Trophoblast cell (in vitro differentiated cells and primary cell): ENCODE data around the gene AQP5.

ENCODE experiments used
- DNase-seq, 2 donors: peaks; one replicate each; pipeline ENCODE4 v3.0.0-alpha.2; 2016
- H2AFZ ChIP-seq: 2 replicates; pipeline ENCODE4 v1.6.1; 2013; ENCODE audit warnings: low read length, moderate library complexity, mild to moderate bottlenecking; ENCODE audit not compliant: insufficient read depth, poor library complexity
- H2AK5ac ChIP-seq: 2 replicates; pipeline ENCODE4 v1.6.1; 2013; ENCODE audit warnings: mild to moderate bottlenecking, low read length
- H2BK120ac ChIP-seq: 2 replicates; pipeline ENCODE4 v1.6.1; 2013; ENCODE audit warnings: low read length, mild to moderate bottlenecking, moderate library complexity; ENCODE audit not compliant: insufficient read depth, poor library complexity
- H2BK12ac ChIP-seq: 2 replicates; pipeline ENCODE4 v1.6.1; 2013; ENCODE audit warnings: mild to moderate bottlenecking, low read length, moderate library complexity
- H2BK5ac ChIP-seq: 2 replicates; pipeline ENCODE4 v1.6.1; 2013; ENCODE audit warnings: low read length, low read depth, moderate library complexity, mild to moderate bottlenecking; ENCODE audit not compliant: poor library complexity
- H3K14ac ChIP-seq: 2 replicates; pipeline ENCODE4 v1.6.1; 2013; ENCODE audit warnings: mild to moderate bottlenecking, low read length
- H3K18ac ChIP-seq: 2 replicates; pipeline ENCODE4 v1.6.1; 2013; ENCODE audit warnings: mild to moderate bottlenecking, low read length
- H3K23ac ChIP-seq: 2 replicates; pipeline ENCODE4 v1.6.1; 2013; ENCODE audit warnings: low read length
- H3K27ac ChIP-seq: 2 replicates; pipeline ENCODE4 v1.5.1; 2013; ENCODE audit warnings: low read depth, mild to moderate bottlenecking, inconsistent platforms, low read length, moderate library complexity
- H3K27me3 ChIP-seq: 2 replicates; pipeline ENCODE4 v1.6.1; 2013; ENCODE audit warnings: inconsistent platforms, mild to moderate bottlenecking, low read length, moderate library complexity; ENCODE audit not compliant: insufficient read depth
- H3K36me3 ChIP-seq, 2 experiments: 1 replicate in 1 of 2; 2 replicates in 1 of 2; pipeline ENCODE4 v1.6.1; 2013; ENCODE audit warnings: low read length in 2 of 2, mild to moderate bottlenecking in 2 of 2, moderate library complexity in 1 of 2; ENCODE audit not compliant: insufficient read depth in 2 of 2, control insufficient read depth in 1 of 2
- H3K4ac ChIP-seq: 2 replicates; pipeline ENCODE4 v1.6.1; 2013; ENCODE audit warnings: low read depth, mild to moderate bottlenecking, low read length, moderate library complexity
- H3K4me1 ChIP-seq, 2 experiments: 1 replicate in 1 of 2; 2 replicates in 1 of 2; pipeline ENCODE4 v1.6.1; 2013; ENCODE audit warnings: low read length in 2 of 2, mild to moderate bottlenecking in 2 of 2, moderate library complexity in 1 of 2; ENCODE audit not compliant: insufficient read depth in 2 of 2, control insufficient read depth in 1 of 2
- H3K4me2 ChIP-seq: 2 replicates; pipeline ENCODE4 v1.6.1; 2013; ENCODE audit warnings: inconsistent platforms, mild to moderate bottlenecking, low read length, moderate library complexity
- H3K4me3 ChIP-seq: 2 replicates; pipeline ENCODE4 v1.5.1; 2013; ENCODE audit warnings: mild to moderate bottlenecking, low read depth, low read length, inconsistent platforms
- H3K79me1 ChIP-seq: one replicate; pipeline ENCODE4 v1.6.1; 2013; ENCODE audit warnings: low read length
- H3K79me2 ChIP-seq: 2 replicates; pipeline ENCODE4 v1.6.1; 2013; ENCODE audit warnings: low read length, mild to moderate bottlenecking; ENCODE audit not compliant: control insufficient read depth, insufficient read depth, poor library complexity
- H3K9ac ChIP-seq: 2 replicates; pipeline ENCODE4 v1.6.1; 2013; ENCODE audit warnings: mild to moderate bottlenecking, low read length
- H3K9me3 ChIP-seq: 2 replicates; pipeline ENCODE4 v1.6.1; 2013; ENCODE audit warnings: low read depth, mild to moderate bottlenecking, control low read depth, inconsistent platforms, low read length; ENCODE audit not compliant: insufficient read depth
- H4K12ac ChIP-seq: 2 replicates; pipeline ENCODE4 v1.6.1; 2013; ENCODE audit warnings: low read depth, mild to moderate bottlenecking, low read length, moderate library complexity
- H4K8ac ChIP-seq: 2 replicates; pipeline ENCODE4 v1.6.1; 2013; ENCODE audit warnings: low read depth, mild to moderate bottlenecking, low read length, moderate library complexity
- H4K91ac ChIP-seq: one replicate; pipeline ENCODE4 v1.6.1; 2013; ENCODE audit warnings: low read depth, mild to moderate bottlenecking, low read length, moderate library complexity
- WGBS: extraction: QIAGEN DNeasy Blood & Tissue Kit; methylation state at CpG from one replicate; pipeline ENCODE4 v1.1.7; 2013; ENCODE audit warnings: missing lambda C conversion rate; ENCODE audit not compliant: insufficient read length, insufficient coverage; ENCODE audit errors: extremely low coverage; 5-methylcytosine and 5-hydroxymethylcytosine counted together

The AQP5 gene

DNA sequence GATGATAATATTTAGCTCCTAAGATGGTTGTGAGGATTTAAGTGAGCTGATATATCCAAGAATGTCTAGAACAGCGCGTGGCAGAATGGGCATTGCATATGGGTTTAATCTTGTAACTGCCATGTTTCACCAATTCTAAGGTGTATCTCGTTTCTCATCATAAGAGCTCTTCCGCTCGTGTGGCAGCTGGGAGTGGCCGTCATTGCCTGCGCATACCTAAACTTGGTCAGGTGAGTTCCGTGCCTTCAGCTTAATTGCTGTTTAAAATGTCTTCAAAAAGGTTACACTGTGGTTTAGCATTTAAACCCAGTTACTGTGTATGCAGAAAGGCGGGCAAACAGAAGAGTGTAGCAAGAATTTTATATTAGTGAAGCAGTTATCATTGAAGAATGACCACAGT, 15.6 kb upstream of the AQP5 start:
- Histone ChIP-seq H3K79me2 (no peaks in the 10 kb centered on the region), H3K4ac (no peak overlapping the region), H4K8ac (no peak overlapping the region), H2AK5ac (no peak overlapping the region), H3K14ac (no peak overlapping the region), H3K36me3 (no peaks in the 10 kb centered on the region), H3K23ac (no peak overlapping the region), H3K4me1 (peaks cover 0 to 2% of the 10 kb centered on the region in 2 experiments), H2BK5ac (no peak overlapping the region), H2BK120ac (no peak overlapping the region), H3K9me3 (no peaks in the 10 kb centered on the region), H4K91ac (no peak overlapping the region), H3K27ac (no peak overlapping the region), H3K79me1 (no peaks in the 10 kb centered on the region), H2BK12ac (no peak overlapping the region), H3K9ac (no peak overlapping the region), H3K18ac (no peak overlapping the region), H3K4me2 (no peak overlapping the region), H2AFZ (no peak overlapping the region), H4K12ac (no peak overlapping the region), H3K4me3 (no peak overlapping the region), H3K27me3 (no peaks in the 10 kb centered on the region)
- no CpG with 5 or more reads among the region's 9 CpGs for WGBS
- peak in 1 of 2 donors; percentile 32 for DNase-seq

- H2AK5ac ChIP-seq = no peak overlapping the region
- H3K4me1 ChIP-seq = peaks cover 0 to 2% of the 10 kb centered on the region in 2 experiments
- H2BK5ac ChIP-seq = no peak overlapping the region
- no peak overlapping the region for H2BK12ac ChIP-seq
- H3K36me3 ChIP-seq = no peaks in the 10 kb centered on the region
- H3K9ac ChIP-seq = no peak overlapping the region
- no peak overlapping the region for H4K8ac ChIP-seq
- H2BK120ac ChIP-seq = no peak overlapping the region
- H4K91ac ChIP-seq = no peak overlapping the region
- WGBS = no CpG with 5 or more reads among the region's 3 CpGs
- H3K4me3 ChIP-seq = no peak overlapping the region
- no peak for DNase-seq
- H3K9me3 ChIP-seq = no peaks in the 10 kb centered on the region
- no peak overlapping the region for H3K27ac ChIP-seq
- no peaks in the 10 kb centered on the region for H3K27me3 ChIP-seq
- no peak overlapping the region for H3K4ac ChIP-seq
- no peak overlapping the region for H3K14ac ChIP-seq
- no peaks in the 10 kb centered on the region for H3K79me1 ChIP-seq
- H3K4me2 ChIP-seq = no peak overlapping the region
- no peaks in the 10 kb centered on the region for H3K79me2 ChIP-seq
- H3K23ac ChIP-seq = no peak overlapping the region
- no peak overlapping the region for H3K18ac ChIP-seq
- H4K12ac ChIP-seq = no peak overlapping the region
- H2AFZ ChIP-seq = no peak overlapping the region
Measured at GRCh38 chr12:49946497-49946896, 15.2 kb upstream of the AQP5 start.

GRCh38 chr12:49947593-49948226, 14.0 kb upstream of the AQP5 start:
- no peak overlapping the region for H2BK5ac ChIP-seq
- H3K9ac ChIP-seq = no peak overlapping the region
- H3K4me3 ChIP-seq = no peak overlapping the region
- H3K79me2 ChIP-seq = no peaks in the 10 kb centered on the region
- no peak overlapping the region for H2AK5ac ChIP-seq
- peaks cover 0 to 2% of the 10 kb centered on the region in 2 experiments for H3K4me1 ChIP-seq
- no peak overlapping the region for H3K27ac ChIP-seq
- H3K4ac ChIP-seq = no peak overlapping the region
- no peak overlapping the region for H2BK120ac ChIP-seq
- no peak overlapping the region for H3K4me2 ChIP-seq
- H3K27me3 ChIP-seq = no peaks in the 10 kb centered on the region
- H3K79me1 ChIP-seq = no peaks in the 10 kb centered on the region
- no peak overlapping the region for H4K91ac ChIP-seq
- H4K8ac ChIP-seq = no peak overlapping the region
- no peak for DNase-seq
- H4K12ac ChIP-seq = no peak overlapping the region
- H3K14ac ChIP-seq = no peak overlapping the region
- no peak overlapping the region for H2BK12ac ChIP-seq
- no peak overlapping the region for H2AFZ ChIP-seq
- H3K23ac ChIP-seq = no peak overlapping the region
- H3K18ac ChIP-seq = no peak overlapping the region
- H3K9me3 ChIP-seq = no peaks in the 10 kb centered on the region
- WGBS = no CpG with 5 or more reads among the region's 7 CpGs
- no peaks in the 10 kb centered on the region for H3K36me3 ChIP-seq

GRCh38 chr12:49948866-49949845, 12.5 kb upstream of the AQP5 start:
- Histone ChIP-seq H2AK5ac (no peak overlapping the region), H2BK12ac (no peak overlapping the region), H3K79me1 (no peaks in the 10 kb centered on the region), H3K4me2 (no peak overlapping the region), H4K8ac (no peak overlapping the region), H3K79me2 (no peaks in the 10 kb centered on the region), H3K14ac (no peak overlapping the region), H3K27ac (no peak overlapping the region), H2BK120ac (no peak overlapping the region), H3K4me1 (peaks cover 0 to 2% of the 10 kb centered on the region in 2 experiments), H3K18ac (no peak overlapping the region), H3K23ac (no peak overlapping the region), H3K27me3 (no peaks in the 10 kb centered on the region), H3K4me3 (no peak overlapping the region), H2AFZ (no peak overlapping the region), H4K12ac (no peak overlapping the region), H3K36me3 (no peaks in the 10 kb centered on the region), H3K4ac (no peak overlapping the region), H3K9me3 (no peaks in the 10 kb centered on the region), H3K9ac (no peak overlapping the region), H4K91ac (no peak overlapping the region), H2BK5ac (no peak overlapping the region)
- no CpG with 5 or more reads among the region's 13 CpGs for WGBS
- DNase-seq = no peak
